Adipocyte (in vitro differentiated cells): ENCODE results near the gene TPX2.

ENCODE experiments used
- DNase-seq: peaks from one replicate; pipeline ENCODE4 v3.0.0-alpha.2; 2015; ENCODE audit warnings: low read depth
- H3K27me3 ChIP-seq: replicated peaks from 2 replicates; pipeline ENCODE4 v1.7.0; 2013; ENCODE audit warnings: mild to moderate bottlenecking, low read length, moderate library complexity; ENCODE audit not compliant: control insufficient read depth, insufficient read depth
- H3K36me3 ChIP-seq: 2 replicates; pipeline ENCODE4 v1.7.0; 2013; ENCODE audit warnings: low read length, mild to moderate bottlenecking, moderate library complexity; ENCODE audit not compliant: control insufficient read depth, insufficient read depth, severe bottlenecking
- H3K4me1 ChIP-seq: 2 replicates; pipeline ENCODE4 v1.7.0; 2013; ENCODE audit warnings: mild to moderate bottlenecking, low read length, moderate library complexity; ENCODE audit not compliant: control insufficient read depth, insufficient read depth
- H3K4me3 ChIP-seq: 2 replicates; pipeline ENCODE4 v1.7.0; 2013; ENCODE audit warnings: mild to moderate bottlenecking, low read length, moderate library complexity
- H3K9ac ChIP-seq: 2 replicates; pipeline ENCODE4 v1.7.0; 2013; ENCODE audit warnings: mild to moderate bottlenecking, low read length, moderate library complexity
- H3K9me3 ChIP-seq: 2 replicates; pipeline ENCODE4 v1.7.0; 2013; ENCODE audit warnings: mild to moderate bottlenecking, low read length, moderate library complexity; ENCODE audit not compliant: control insufficient read depth

Gene TPX2, protein sequence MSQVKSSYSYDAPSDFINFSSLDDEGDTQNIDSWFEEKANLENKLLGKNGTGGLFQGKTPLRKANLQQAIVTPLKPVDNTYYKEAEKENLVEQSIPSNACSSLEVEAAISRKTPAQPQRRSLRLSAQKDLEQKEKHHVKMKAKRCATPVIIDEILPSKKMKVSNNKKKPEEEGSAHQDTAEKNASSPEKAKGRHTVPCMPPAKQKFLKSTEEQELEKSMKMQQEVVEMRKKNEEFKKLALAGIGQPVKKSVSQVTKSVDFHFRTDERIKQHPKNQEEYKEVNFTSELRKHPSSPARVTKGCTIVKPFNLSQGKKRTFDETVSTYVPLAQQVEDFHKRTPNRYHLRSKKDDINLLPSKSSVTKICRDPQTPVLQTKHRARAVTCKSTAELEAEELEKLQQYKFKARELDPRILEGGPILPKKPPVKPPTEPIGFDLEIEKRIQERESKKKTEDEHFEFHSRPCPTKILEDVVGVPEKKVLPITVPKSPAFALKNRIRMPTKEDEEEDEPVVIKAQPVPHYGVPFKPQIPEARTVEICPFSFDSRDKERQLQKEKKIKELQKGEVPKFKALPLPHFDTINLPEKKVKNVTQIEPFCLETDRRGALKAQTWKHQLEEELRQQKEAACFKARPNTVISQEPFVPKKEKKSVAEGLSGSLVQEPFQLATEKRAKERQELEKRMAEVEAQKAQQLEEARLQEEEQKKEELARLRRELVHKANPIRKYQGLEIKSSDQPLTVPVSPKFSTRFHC

DNA sequence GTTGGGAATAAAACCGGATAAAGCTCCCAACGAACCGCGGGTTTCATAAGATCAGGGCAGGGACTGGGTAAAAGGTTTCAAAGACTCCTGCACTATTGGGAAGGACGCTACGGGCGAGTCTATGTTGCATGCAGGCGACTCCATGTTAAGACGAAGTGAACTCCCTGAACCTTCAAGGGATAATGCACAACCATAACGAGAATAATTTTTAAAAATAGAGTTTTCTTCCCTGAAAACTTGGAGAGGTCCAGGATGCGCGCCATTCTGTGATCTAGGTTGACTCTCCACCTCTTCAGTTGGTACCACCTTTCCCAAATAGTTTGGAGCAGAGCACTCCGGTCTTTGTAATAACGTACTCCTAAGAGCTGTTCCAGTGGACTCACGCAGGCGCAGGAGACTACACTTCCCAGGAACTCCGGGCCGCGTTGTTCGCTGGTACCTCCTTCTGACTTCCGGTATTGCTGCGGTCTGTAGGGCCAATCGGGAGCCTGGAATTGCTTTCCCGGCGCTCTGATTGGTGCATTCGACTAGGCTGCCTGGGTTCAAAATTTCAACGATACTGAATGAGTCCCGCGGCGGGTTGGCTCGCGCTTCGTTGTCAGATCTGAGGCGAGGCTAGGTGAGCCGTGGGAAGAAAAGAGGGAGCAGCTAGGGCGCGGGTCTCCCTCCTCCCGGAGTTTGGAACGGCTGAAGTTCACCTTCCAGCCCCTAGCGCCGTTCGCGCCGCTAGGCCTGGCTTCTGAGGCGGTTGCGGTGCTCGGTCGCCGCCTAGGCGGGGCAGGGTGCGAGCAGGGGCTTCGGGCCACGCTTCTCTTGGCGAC, at the start of gene TPX2:
Gene TPX2, plus strand, starts transcription at position 562 of the 821 bp plus-strand sequence. CDS start 18,187 bp downstream, outside the sequence.
- DNase-seq = peak; percentile 99
- no peaks in the 10 kb centered on the region for H3K27me3 ChIP-seq
- H3K4me3 ChIP-seq = peak within 1 kb of the TSS; percentile 94
- peak within 1 kb of the TSS; percentile 88 for H3K9ac ChIP-seq
- H3K36me3 ChIP-seq = no peaks in the 10 kb centered on the region
- H3K4me1 ChIP-seq = peaks cover 21% of the 10 kb centered on the region
- H3K9me3 ChIP-seq = no peaks in the 10 kb centered on the region

DNA sequence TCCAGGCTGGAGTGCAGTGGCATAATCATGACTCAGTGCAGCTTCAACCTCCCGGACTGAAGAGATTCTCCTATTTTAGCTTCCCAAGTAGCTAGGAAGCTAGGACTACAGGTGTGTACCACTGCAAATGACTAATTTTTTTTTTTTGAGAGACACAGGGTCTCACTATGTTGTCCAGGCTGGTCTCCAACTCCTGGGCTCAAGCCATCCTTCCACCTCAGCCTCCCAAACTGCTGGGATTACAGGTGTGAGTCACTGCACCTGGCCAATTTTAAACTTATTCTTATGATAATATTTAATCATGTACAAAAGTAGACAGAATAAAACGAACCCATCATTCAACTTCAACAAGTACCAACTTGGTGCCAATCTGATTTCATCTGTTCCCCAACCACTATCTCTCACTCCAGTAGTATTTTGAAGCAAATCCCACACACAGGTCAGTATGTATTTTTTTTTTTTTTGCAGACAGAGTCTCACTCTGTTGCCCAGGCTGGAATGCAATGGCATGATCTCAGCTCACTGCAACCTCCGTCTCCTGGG, 48.9 kb upstream of the TPX2 start:
- Histone ChIP-seq H3K4me1 (peaks cover 27% of the 10 kb centered on the region), H3K27me3 (no peaks in the 10 kb centered on the region), H3K9me3 (no peaks in the 10 kb centered on the region), H3K36me3 (peaks cover 61% of the 10 kb centered on the region), H3K4me3 (no peak overlapping the region), H3K9ac (no peak overlapping the region)
- no peak for DNase-seq

DNA sequence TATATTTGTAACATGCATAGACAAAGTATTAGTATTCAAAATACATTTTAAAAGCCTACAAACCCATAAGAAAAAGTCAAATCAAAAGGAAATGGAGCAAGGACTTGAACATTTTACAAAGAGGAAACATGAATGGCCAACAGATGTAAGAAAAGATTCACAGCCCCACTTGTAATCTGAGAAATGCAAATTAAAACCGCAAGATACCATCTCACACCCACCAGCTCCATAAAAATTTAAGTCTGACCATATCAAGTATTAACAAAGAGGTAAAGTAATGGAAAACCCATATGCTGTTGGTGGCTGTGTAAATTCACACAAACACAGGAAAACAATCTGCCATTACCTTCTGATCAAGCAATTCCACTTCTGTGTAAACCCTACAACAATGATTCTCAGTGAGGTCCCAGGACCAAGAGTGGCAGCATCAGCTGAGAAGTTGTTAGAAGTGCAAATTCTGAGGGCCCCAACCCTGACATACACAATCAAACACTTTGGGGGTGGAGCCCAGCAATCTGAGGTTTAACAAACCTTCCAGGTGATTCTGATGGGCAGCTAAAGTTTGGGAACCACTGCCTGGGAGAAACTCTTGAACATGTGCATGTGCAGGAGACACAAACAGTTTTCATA, 47.3 kb upstream of the TPX2 start:
- peaks cover 46% of the 10 kb centered on the region for H3K36me3 ChIP-seq
- H3K9ac ChIP-seq = peak overlapping the region; percentile 40
- DNase-seq = peak; percentile 32
- H3K27me3 ChIP-seq = no peaks in the 10 kb centered on the region
- peaks cover 42% of the 10 kb centered on the region for H3K4me1 ChIP-seq
- no peaks in the 10 kb centered on the region for H3K9me3 ChIP-seq
- no peak overlapping the region for H3K4me3 ChIP-seq

DNA sequence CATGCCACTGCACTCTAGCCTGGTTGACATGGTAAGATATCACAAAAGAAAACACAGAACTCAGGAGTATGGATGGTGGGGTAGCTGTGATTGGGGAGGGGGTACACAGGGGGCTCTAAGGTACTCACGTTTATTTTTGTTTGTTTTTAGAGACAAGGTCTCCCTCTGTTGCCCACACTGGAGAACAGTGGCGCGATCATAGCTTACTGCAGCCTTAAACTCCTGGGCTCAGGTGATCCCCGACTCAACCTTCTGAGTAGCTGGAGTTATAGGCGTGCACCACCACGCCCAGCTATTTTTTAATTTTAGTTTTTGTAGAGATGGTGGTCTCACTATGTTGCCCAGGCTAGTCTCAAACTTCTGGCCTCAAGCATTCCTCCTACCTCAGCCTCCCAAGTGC, 45.7 kb upstream of the TPX2 start:
- peaks cover 36% of the 10 kb centered on the region for H3K36me3 ChIP-seq
- H3K4me1 ChIP-seq = peaks cover 51% of the 10 kb centered on the region
- H3K27me3 ChIP-seq = no peaks in the 10 kb centered on the region
- DNase-seq = no peak
- peak overlapping the region; percentile 51 for H3K9ac ChIP-seq
- H3K4me3 ChIP-seq = no peak overlapping the region
- H3K9me3 ChIP-seq = no peaks in the 10 kb centered on the region

DNA sequence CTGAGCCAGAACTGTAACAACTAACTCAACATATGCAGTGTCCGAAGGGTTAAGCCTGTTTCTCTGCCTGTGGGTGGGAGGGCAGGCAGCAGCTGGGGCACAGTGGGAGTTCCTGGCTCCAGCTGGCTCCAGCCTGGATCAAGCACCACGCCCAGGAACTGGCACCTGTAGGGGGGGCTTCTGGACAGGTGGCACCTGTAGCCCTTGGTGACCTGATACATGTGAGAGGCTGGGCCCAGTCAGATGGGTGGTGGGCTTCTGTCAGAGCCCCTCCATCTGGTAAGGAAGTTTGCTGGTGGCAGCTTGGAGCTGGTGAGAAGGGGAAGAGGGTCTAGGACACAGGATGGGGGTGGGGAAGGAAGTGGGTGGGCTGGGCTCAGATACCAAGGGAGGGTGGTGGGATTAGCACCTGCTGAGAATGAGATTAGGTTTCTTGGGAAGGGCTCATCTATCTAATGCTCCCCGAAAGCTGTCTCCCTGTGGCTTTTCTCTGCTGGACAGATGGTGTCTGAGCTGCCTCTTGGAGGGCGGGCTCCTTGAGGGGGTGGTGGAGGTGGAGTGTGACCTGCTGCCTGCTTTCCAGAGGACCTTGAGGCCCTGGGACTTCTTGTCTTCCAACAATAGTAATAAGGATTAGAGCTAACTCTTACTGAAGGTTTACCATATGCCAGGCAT, 45.0 kb upstream of the TPX2 start:
- peaks cover 32% of the 10 kb centered on the region for H3K36me3 ChIP-seq
- no peak overlapping the region for H3K4me3 ChIP-seq
- H3K4me1 ChIP-seq = peaks cover 58% of the 10 kb centered on the region
- DNase-seq = no peak
- no peaks in the 10 kb centered on the region for H3K9me3 ChIP-seq
- no peaks in the 10 kb centered on the region for H3K27me3 ChIP-seq
- H3K9ac ChIP-seq = peak overlapping the region; percentile 64

DNA sequence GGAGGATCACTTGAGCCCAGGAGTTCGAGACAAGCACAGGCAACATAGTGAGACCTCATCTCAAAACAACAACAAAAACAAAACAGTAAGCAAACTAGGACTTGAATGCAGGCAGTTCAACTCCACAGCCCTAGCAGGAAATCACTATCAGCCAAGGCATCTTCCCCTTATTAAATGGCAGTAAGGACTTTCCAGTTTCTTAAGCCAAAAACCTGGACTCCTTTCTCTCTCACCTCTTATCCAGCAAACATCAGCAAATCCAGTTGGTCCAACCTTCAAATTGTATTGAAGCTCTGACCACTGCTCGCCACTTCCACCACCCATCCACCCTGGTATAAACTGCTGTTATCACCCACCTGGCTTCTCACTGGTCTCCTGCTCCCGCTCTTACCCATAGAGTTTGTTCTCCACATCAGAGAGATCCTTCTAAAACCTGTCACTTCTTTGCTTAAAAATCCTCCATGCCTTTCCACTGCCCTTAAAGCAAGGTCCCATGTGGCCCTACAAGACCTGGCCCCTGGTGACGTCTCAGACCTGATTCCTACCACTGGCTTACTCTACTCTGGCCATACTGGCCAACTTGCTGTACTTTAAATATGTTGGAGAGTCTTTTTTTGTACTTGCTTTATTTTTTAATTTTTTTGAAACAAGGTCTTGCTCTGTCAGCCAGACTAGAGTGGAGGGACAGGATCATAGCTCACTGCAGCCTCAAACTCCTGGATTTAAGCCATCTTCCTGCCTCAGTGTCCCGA, 44.1 kb upstream of the TPX2 start:
- Histone ChIP-seq H3K36me3 (peaks cover 30% of the 10 kb centered on the region), H3K4me1 (peaks cover 67% of the 10 kb centered on the region), H3K27me3 (no peaks in the 10 kb centered on the region), H3K4me3 (no peak overlapping the region), H3K9me3 (no peaks in the 10 kb centered on the region), H3K9ac (peak overlapping the region; percentile 64)
- no peak for DNase-seq

DNA sequence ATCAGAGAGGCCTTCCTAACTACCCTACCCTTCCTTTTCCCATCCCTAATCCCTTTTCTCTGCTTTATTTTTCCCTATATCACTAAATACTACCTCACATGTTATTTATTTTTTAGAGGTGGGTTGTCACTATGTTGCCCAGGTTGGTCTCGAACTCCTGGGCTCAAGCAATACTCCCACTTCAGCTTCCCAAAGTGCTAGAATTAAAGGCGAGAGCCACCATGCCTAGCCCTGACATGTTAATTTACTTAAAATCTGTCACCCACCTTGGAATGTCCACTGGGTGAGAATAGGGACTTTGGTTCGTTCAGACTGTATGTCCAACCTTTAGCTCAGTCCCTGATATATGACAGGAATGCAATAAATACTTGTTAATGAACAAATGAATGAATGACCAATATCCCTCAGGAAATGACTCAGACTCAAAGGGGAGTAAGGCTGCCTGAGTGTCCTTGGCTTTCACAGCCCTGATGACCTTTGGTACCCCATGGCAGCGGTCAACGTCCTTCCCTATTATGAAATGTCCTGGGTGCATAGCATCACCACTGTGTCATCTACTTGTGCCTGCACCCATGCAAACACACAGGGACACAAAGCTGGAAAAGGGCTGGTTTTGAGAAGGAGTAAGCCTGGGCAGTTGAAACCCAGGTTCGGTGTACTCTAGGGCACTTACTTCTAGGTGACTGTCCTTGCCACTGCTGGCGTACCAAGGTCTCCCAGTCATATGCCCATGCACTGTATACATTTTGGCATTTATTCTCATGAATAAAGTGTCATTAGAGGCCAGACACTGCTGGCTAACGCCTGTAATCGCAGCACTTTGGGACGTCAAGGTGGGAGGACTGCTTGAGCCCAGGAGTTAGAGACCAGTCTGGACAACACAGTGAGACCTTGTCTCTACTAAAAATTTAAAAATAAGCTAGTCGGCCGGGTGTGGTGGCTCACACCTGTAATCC, 43.0 kb upstream of the TPX2 start:
- H3K4me1 ChIP-seq = peaks cover 77% of the 10 kb centered on the region
- H3K27me3 ChIP-seq = no peaks in the 10 kb centered on the region
- no peak for DNase-seq

DNA sequence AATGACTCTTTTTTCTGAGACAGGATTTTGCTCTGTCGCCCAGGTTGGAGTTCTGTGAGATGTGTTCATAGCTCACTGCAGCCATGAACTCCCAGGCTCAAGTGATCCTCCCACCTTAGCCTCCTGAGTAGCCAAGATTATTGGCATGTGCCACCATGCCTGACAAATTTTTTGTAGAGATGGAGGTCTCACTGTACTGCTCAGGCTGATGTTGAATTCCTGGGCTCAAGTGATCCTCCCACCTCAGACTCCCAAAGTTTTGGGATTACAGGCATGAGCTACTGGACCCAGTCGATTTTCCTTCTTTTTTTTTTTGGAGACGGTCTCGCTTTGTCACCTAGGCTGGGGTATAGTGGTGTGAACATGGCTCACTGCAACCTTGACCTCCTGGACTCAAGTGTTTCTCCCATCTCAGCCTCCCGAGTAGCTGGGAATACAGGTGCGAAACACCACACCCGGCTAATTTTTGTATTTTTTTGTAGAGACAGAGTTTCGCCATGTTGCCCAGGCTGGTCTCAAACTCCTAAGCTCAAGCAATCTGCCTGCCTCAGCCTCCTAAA, 40.8 kb upstream of the TPX2 start:
- no peaks in the 10 kb centered on the region for H3K27me3 ChIP-seq
- peaks cover 29% of the 10 kb centered on the region for H3K36me3 ChIP-seq
- H3K4me1 ChIP-seq = peaks cover 74% of the 10 kb centered on the region
- no peaks in the 10 kb centered on the region for H3K9me3 ChIP-seq
- DNase-seq = no peak
- no peak overlapping the region for H3K4me3 ChIP-seq
- H3K9ac ChIP-seq = peak overlapping the region; percentile 69

More for the DNA sequence above, 43.0 kb upstream of the TPX2 start:
- H3K4me3 ChIP-seq = peak overlapping the region; percentile 25
- H3K9me3 ChIP-seq = no peaks in the 10 kb centered on the region
- H3K36me3 ChIP-seq = peaks cover 28% of the 10 kb centered on the region
- peak overlapping the region; percentile 64 for H3K9ac ChIP-seq
